Measurements from ENCODE around the gene CHIT1. TPM values are rescaled to one million over a fixed set of nuclear protein-coding genes. Genes with fewer than 3 reads are reported as not detected.
A peak's percentile ranks its signal among the peaks of the same experiment; 100 is the strongest.

CHIT1 gene
- total RNA-seq, 1 donor: not detected

DNA sequence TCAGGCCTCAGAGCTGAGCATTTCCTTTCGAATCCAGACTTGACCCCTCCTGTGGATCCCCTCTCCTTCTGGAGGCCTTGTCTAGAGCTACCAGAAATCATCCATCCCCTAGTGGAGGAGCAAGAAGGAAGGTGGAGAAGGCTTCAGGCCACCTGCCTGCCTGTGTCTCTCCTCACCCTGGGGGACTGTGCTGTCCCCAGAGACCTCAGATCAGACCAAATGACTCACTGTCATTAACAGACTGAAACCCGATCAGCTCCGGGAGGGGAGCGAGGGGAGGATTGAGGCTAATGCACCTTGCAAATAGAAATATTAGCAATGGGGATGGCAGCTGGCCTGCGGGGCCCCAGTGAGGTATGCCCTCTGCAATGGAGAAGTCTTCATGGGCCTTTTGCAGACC lies 55.9 kb downstream of the CHIT1 start:
- TF ChIP-seq, protein P1, sequence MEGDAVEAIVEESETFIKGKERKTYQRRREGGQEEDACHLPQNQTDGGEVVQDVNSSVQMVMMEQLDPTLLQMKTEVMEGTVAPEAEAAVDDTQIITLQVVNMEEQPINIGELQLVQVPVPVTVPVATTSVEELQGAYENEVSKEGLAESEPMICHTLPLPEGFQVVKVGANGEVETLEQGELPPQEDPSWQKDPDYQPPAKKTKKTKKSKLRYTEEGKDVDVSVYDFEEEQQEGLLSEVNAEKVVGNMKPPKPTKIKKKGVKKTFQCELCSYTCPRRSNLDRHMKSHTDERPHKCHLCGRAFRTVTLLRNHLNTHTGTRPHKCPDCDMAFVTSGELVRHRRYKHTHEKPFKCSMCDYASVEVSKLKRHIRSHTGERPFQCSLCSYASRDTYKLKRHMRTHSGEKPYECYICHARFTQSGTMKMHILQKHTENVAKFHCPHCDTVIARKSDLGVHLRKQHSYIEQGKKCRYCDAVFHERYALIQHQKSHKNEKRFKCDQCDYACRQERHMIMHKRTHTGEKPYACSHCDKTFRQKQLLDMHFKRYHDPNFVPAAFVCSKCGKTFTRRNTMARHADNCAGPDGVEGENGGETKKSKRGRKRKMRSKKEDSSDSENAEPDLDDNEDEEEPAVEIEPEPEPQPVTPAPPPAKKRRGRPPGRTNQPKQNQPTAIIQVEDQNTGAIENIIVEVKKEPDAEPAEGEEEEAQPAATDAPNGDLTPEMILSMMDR (IDR thresholded peaks at IDR 0.05; ENCODE audit: insufficient read depth, low read depth, low read length): no peak
- DNase-seq (ENCODE audit: low read depth): no peak
- no peak overlapping the region for H3K4me3 ChIP-seq (ENCODE audit: low read depth, low read length)

DNA sequence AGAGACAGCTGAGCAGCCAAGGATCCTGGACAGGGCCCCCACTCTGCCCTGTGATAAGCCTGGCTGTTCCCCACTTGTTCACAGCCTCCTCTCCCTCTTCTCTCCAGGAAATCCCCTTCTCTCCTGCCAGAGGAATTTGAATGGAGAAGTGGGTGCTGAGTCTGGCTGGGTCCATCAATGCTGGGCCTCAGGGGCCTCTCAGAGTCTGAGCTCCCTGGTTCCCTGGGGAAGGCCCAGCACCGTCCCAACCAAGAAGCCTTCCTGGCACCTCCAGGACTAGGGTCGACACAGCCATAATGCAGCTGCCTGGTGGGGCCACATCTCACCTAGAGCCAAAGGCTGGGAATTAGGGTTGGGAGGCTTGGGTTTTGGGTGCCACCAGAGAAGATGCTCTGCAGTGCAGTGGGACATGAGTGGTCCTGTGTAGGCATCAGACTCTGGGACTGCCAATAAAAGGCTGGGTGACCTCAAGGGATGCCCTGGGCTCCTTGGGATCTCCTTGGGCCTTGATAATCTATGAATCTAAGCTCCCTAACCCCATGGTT lies 56.4 kb downstream of the CHIT1 start:
- no peak overlapping the region for H3K4me3 ChIP-seq (ENCODE audit: low read depth, low read length)
- DNase-seq (ENCODE audit: low read depth): no peak
- TF ChIP-seq, protein P1 (IDR thresholded peaks at IDR 0.05; ENCODE audit: insufficient read depth, low read depth, low read length): no peak

DNA sequence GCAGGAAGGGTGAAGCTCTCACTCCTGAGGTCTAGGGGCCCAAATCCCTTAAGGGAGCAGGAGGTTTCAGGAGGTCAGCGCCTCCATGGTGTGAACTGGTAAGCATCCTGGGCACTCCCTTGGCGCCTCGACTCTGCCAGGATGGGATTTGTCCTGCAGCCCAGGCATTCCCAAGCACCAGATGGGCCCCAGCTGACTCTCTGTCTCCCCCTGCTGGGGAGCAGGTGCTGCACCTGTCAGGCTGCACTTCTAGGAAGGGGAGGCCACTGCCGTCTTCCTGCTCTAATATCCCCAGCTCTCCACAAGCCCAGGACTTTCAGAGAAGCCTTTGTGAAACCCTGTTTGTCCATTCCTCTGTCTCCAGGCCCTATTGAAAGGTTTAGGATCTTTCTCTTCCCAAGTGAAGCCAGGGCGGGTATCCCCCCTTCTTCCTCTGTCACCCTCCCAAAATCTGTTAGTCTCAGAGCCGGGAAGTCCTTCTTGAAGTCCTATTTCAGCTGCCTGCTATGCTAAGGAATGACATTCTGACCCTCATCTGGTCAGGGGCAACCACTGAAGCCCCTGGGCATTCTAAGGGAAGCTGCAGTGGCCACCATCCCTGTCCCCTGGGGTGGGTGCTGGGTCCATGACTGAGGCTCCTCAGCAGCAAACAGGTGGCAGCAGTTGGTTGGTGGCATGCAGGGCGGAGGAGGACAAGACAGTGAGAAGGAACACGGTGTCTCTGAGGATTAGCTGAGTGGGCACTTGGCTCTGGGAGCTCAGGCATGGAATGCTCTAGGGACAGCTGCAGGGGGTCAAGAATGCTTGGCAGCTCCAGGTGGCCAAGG lies 57.1 kb downstream of the CHIT1 start:
- no peak overlapping the region for H3K4me3 ChIP-seq (ENCODE audit: low read depth, low read length)
- DNase-seq (ENCODE audit: low read depth): peak; percentile 60
- TF ChIP-seq, protein P1 (IDR thresholded peaks at IDR 0.05; ENCODE audit: insufficient read depth, low read depth, low read length): peak; percentile 82

DNA sequence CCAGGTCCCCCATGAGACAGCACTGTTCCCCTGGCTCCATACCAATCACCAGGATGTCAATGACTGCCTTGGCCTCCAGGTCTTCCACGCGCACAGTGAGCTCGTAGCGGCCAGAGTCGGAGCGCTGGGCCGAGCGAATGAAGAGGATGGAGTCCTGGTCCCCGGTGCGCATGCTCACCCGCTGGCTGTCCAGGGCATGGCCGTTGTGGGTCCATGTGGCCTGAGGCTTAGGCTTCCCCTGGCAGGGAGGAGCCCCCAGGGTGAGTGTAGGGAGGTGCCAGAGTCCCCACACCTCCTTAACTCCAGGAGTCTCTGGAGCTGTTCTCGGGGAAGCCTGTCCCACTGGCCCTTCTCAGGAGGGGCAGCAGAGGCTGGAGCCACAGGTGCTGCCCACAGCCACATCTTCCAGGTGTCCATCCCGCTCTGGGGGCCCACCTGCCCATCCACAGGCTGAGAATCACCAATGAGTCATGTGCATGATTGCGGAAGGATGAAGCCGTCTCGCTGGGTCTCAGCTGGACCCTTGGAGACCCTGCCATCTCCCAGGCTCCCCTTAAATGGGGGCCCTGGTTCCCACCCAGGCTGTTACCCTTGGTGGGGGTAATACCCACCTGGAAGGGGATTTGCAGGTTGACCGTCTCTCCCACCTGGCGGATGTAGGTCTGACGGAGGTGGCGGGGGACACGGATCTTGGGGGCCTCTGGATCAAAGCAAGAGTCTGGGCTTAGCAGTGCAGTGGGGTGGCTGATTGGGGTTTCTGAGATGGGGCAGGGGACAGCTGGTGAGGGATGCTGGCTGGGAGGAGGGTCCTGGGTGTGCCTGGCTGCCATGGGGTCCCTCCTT lies 57.9 kb downstream of the CHIT1 start:
- TF ChIP-seq, protein P1 (IDR thresholded peaks at IDR 0.05; ENCODE audit: insufficient read depth, low read depth, low read length): no peak
- no peak overlapping the region for H3K4me3 ChIP-seq (ENCODE audit: low read depth, low read length)
- no peak for DNase-seq (ENCODE audit: low read depth)

DNA sequence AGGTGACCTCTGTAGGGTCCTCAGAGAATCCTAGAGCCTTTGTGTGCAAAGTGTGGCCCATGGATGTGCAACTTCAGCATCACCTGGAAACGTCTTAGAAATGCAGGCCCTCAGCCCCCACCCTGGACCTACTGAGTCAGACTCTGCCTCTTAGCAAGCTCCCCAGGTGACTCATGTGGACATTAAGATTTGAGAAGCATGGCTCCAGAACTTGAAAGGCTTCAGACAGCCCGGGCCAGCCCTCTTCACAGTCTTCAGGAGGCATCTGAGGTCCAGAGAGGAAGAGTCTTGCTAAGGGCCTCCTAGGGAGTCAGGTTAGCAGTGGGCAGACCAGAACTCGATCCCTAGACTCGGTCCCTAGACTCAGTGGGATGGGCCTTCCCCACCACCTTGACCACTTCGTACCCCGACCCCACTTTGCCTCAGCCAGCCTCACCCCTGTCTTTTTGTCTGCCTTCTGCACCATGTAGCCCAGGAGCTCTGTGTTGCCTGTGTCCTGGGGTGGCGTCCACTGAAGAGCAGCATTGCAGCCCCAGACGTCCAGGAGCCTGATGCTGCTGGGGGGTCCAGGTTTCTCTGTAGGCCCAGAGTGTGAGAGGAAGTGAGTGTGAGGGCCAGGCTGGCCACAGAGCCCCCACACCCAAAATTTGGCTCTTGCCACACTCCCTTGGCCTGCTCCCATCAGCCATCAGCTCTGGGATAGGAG lies 58.7 kb downstream of the CHIT1 start:
- TF ChIP-seq, protein P1 (IDR thresholded peaks at IDR 0.05; ENCODE audit: insufficient read depth, low read depth, low read length): no peak
- DNase-seq (ENCODE audit: low read depth): no peak
- no peak overlapping the region for H3K4me3 ChIP-seq (ENCODE audit: low read depth, low read length)

DNA sequence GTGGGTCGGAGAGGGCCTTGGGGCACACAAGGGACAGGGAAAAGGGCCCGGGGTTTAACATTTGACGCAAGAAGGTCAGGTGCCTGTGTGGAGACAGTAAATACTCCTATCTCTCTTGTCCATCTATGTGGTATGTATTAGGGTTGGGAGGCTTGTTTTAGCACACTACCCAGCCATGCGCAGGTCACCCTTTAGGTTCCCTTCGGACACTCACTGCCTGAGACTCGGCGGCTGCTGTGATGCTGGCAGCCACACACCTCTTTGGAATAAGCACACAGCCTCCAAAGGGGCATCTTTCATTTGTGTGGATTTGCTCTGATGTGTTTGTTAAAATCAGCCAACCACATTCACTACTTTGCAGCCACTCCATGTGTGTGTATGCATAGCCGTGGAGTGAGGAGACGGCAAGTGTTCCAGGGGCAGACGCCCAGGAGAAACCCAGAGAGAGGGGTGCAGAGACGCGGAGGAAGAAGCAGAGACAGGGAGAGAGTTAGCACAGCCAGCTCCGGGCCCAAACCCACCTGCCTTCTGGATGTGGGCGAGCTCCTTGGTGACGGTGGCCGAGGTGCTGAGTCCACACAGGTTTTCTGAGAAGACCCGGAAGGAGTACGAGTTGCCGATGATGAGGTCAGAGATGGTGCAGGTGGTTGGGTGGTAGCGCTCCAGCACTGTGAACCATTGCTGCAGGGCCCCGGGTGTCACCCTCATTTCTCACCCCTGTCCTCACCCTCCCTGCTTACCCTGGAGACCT lies 59.5 kb downstream of the CHIT1 start:
- no peak for DNase-seq (ENCODE audit: low read depth)
- TF ChIP-seq, protein P1 (IDR thresholded peaks at IDR 0.05; ENCODE audit: insufficient read depth, low read depth, low read length): no peak
- no peak overlapping the region for H3K4me3 ChIP-seq (ENCODE audit: low read depth, low read length)
